Measurements from ENCODE around the gene LARP1B. TPM values are rescaled to one million over a fixed set of nuclear protein-coding genes. Genes with fewer than 3 reads are reported as not detected.

Gene LARP1B
- total RNA-seq, 1 experiment from 2014 or later, result 42.9 TPM

GRCh38 chr4:128241981-128242380, 180.9 kb downstream of the LARP1B start:
- H3K18ac ChIP-seq (ENCODE audit: insufficient read length, low read depth, low read length), result no peak overlapping the region
- H3K14ac ChIP-seq (ENCODE audit: insufficient read depth, low read length), result no peak overlapping the region
- no peak overlapping the region for H3K27ac Mint-ChIP-seq
- H3K9me3 Mint-ChIP-seq, result peaks cover 19 to 41% of the 10 kb centered on the region in 2 experiments
- H3K9ac ChIP-seq (ENCODE audit: extremely low read depth, insufficient read length, low read length), result no peak overlapping the region
- no peak overlapping the region for H2BK120ac ChIP-seq (ENCODE audit: low read depth, low read length, poor library complexity, severe bottlenecking)
- no peak overlapping the region for H4K8ac ChIP-seq (replicated peaks; ENCODE audit: insufficient read length, low read depth, low read length)
- no peaks in the 10 kb centered on the region for H4K20me1 ChIP-seq (ENCODE audit: control insufficient read depth, insufficient read depth, insufficient read length)
- no peaks in the 10 kb centered on the region; the same call in 1 of the 2 replicates for H3K27me3 Mint-ChIP-seq (ENCODE audit: low read depth)
- no peaks in the 10 kb centered on the region for H3K23me2 ChIP-seq (ENCODE audit: insufficient read length, low read depth, low read length, poor library complexity, severe bottlenecking)
- peaks cover 0 to 2% of the 10 kb centered on the region in 2 experiments; a peak in 2 of 4 replicates for H3K4me1 Mint-ChIP-seq
- H3K9me3 ChIP-seq (ENCODE audit: control insufficient read depth, low read depth, low read length), result no peaks in the 10 kb centered on the region
- H3K4me2 ChIP-seq (ENCODE audit: insufficient read depth, insufficient read length, low read length), result no peak overlapping the region
- no peaks in the 10 kb centered on the region for H3K4me1 ChIP-seq (ENCODE audit: insufficient read depth, low read length)
- no peak overlapping the region for H2BK12ac ChIP-seq (ENCODE audit: insufficient read length, low read depth, low read length)
- no peak overlapping the region for H3K4me3 Mint-ChIP-seq
- H2BK15ac ChIP-seq (ENCODE audit: low read depth, low read length), result no peak overlapping the region
- no peak overlapping the region for H2BK20ac ChIP-seq (ENCODE audit: low read depth, low read length, poor library complexity, severe bottlenecking)
- TF ChIP-seq CTCF (conservative IDR thresholded peaks at IDR 0.05), result no peak
- no CpG with 5 or more reads among the region's 3 CpGs for WGBS (ENCODE audit: extremely low coverage, insufficient read length, low lambda C conversion rate)
- DNase-seq, result no peak
- H2AFZ ChIP-seq (ENCODE audit: low read length), result no peak overlapping the region
- no peak overlapping the region for H3K27ac ChIP-seq (ENCODE audit: insufficient read length, low read depth, low read length)
- H3K36me3 Mint-ChIP-seq (ENCODE audit: insufficient read depth in 1 of 3, low read depth in 3 of 3), result peaks cover 10 to 20% (median 14%) of the 10 kb centered on the region in 3 experiments
- H4K5ac ChIP-seq (ENCODE audit: insufficient read length, low read depth, low read length), result no peak overlapping the region
- no peak overlapping the region for H2AK5ac ChIP-seq (ENCODE audit: insufficient read length, low read length)
- no peaks in the 10 kb centered on the region for H3K27me3 ChIP-seq (ENCODE audit: insufficient read depth, low read length)
- H3K23ac ChIP-seq (ENCODE audit: insufficient read length, low read depth, low read length), result no peak overlapping the region
- no peak overlapping the region for H3K56ac ChIP-seq (ENCODE audit: insufficient read length, low read depth, low read length)
- H2BK5ac ChIP-seq (ENCODE audit: insufficient read length, low read length), result no peak overlapping the region
- no peak overlapping the region for H4K91ac ChIP-seq (ENCODE audit: insufficient read length, low read depth, low read length)
- no peaks in the 10 kb centered on the region for H3K79me1 ChIP-seq (ENCODE audit: insufficient read depth, low read depth, low read length, poor library complexity, severe bottlenecking)
- H3K79me2 ChIP-seq (ENCODE audit: insufficient read depth, low read length), result no peaks in the 10 kb centered on the region
- no peak overlapping the region for H3T11ph ChIP-seq (ENCODE audit: low read length)
- H3K4ac ChIP-seq (ENCODE audit: low read depth, low read length), result no peak overlapping the region

Measured in H9 (cell line).